DOHH2 (cell line): ENCODE data around the gene SOWAHB.

Source experiments
- CTCF ChIP-seq: fragments of 200-600 bp; sonication (generic); IDR thresholded peaks from one replicate; pipeline ENCODE4 v1.5.1; 2014; ENCODE audit warnings: antibody characterized with exemption, mild to moderate bottlenecking, low read depth, low read length; ENCODE audit not compliant: poor library complexity, severe bottlenecking
- EZH2phosphoT487 ChIP-seq: fragments of 200-600 bp; sonication (generic); IDR thresholded peaks from 2 replicates; pipeline ENCODE4 v1.6.1; 2017; ENCODE audit warnings: borderline replicate concordance, mild to moderate bottlenecking, antibody characterized with exemption, low read length, moderate library complexity, mixed read lengths

- TF ChIP-seq CTCF: no peak
- no peak for TF ChIP-seq EZH2phosphoT487
Measured at GRCh38 chr4:76882630-76883029, 15.3 kb downstream of the SOWAHB start.
